Neuronal stem cell (in vitro differentiated cells): ENCODE measurements around the gene CHST2.

Experiments
- DNase-seq: peaks from one replicate; pipeline ENCODE4 v3.0.0-alpha.2; 2013; ENCODE audit warnings: low spot score
- H2AFZ ChIP-seq: one replicate; pipeline ENCODE4 v1.6.1; 2013; ENCODE audit warnings: mild to moderate bottlenecking, low read length, inconsistent platforms
- H2AK5ac ChIP-seq: 2 replicates; pipeline ENCODE4 v1.6.1; 2013; ENCODE audit warnings: low read depth, mild to moderate bottlenecking, inconsistent platforms, low read length, moderate library complexity, mixed read lengths
- H2BK120ac ChIP-seq: 2 replicates; pipeline ENCODE4 v1.6.1; 2013; ENCODE audit warnings: low read depth, mild to moderate bottlenecking, inconsistent platforms, low read length, moderate library complexity, mixed read lengths
- H2BK12ac ChIP-seq: one replicate; pipeline ENCODE4 v1.6.1; 2013; ENCODE audit warnings: low read length, inconsistent platforms
- H2BK15ac ChIP-seq: 2 replicates; pipeline ENCODE4 v1.6.1; 2013; ENCODE audit warnings: mild to moderate bottlenecking, low read length, inconsistent platforms, mixed read lengths
- H2BK5ac ChIP-seq: one replicate; pipeline ENCODE4 v1.6.1; 2013; ENCODE audit warnings: inconsistent platforms, mild to moderate bottlenecking, low read length, moderate library complexity
- H3K14ac ChIP-seq: one replicate; pipeline ENCODE4 v1.6.1; 2013; ENCODE audit warnings: low read length, inconsistent platforms
- H3K18ac ChIP-seq: 2 replicates; pipeline ENCODE4 v1.6.1; 2013; ENCODE audit warnings: low read length, inconsistent platforms
- H3K23ac ChIP-seq: 2 replicates; pipeline ENCODE4 v1.6.1; 2013; ENCODE audit warnings: low read depth, mild to moderate bottlenecking, mixed read lengths, low read length, inconsistent platforms; ENCODE audit not compliant: poor library complexity
- H3K27ac ChIP-seq: replicated peaks from 3 replicates; pipeline ENCODE4 v1.5.1; 2013; ENCODE audit warnings: low read length, inconsistent platforms
- H3K27me3 ChIP-seq, 3 experiments: 2 replicates each; pipeline ENCODE4 v1.6.1; 2013; ENCODE audit warnings: low read length in 3 of 3, mild to moderate bottlenecking in 2 of 3, inconsistent platforms in 1 of 3, low read depth in 1 of 3, mixed read lengths in 1 of 3, moderate library complexity in 1 of 3; ENCODE audit not compliant: control insufficient read depth in 3 of 3, insufficient read depth in 3 of 3
- H3K36me3 ChIP-seq, 2 donors: replicated peaks in 1 of 2; 2 replicates each; pipeline ENCODE4 v1.6.1; 2013; ENCODE audit warnings: low read length in 2 of 2; ENCODE audit not compliant: control insufficient read depth in 2 of 2, insufficient read depth in 2 of 2
- H3K4ac ChIP-seq: 2 replicates; pipeline ENCODE4 v1.6.1; 2013; ENCODE audit warnings: inconsistent platforms, mild to moderate bottlenecking, low read length, moderate library complexity
- H3K4me1 ChIP-seq, 2 donors: 1 replicate in 1 of 2; 2 replicates in 1 of 2; pipeline ENCODE4 v1.6.1; 2013; ENCODE audit warnings: low read length in 2 of 2, low read depth in 1 of 2; ENCODE audit not compliant: control insufficient read depth in 2 of 2, insufficient read depth in 1 of 2
- H3K4me2 ChIP-seq: one replicate; pipeline ENCODE4 v1.6.1; 2013; ENCODE audit warnings: mild to moderate bottlenecking, low read length, inconsistent platforms; ENCODE audit not compliant: insufficient read depth, poor library complexity, severe bottlenecking
- H3K4me3 ChIP-seq, 2 donors: 2 replicates each; pipeline ENCODE4 v1.5.1; 2013; ENCODE audit warnings: low read length in 2 of 2, mild to moderate bottlenecking in 2 of 2, inconsistent platforms in 1 of 2, moderate library complexity in 1 of 2
- H3K79me1 ChIP-seq: one replicate; pipeline ENCODE4 v1.6.1; 2013; ENCODE audit warnings: low read depth, mild to moderate bottlenecking, inconsistent platforms, low read length, moderate library complexity
- H3K9ac ChIP-seq: one replicate; pipeline ENCODE4 v1.6.1; 2013; ENCODE audit warnings: mild to moderate bottlenecking, low read depth, low read length, inconsistent platforms; ENCODE audit not compliant: poor library complexity
- H3K9me3 ChIP-seq, 2 donors: replicated peaks in 1 of 2; 2 replicates each; pipeline versions ENCODE3 to v1.6.1; 2013; ENCODE audit warnings: low read length in 2 of 2, mild to moderate bottlenecking in 2 of 2, inconsistent platforms in 1 of 2, low read depth in 1 of 2, mixed read lengths in 1 of 2, moderate library complexity in 1 of 2; ENCODE audit not compliant: control insufficient read depth in 2 of 2, insufficient read depth in 1 of 2
- H4K8ac ChIP-seq: one replicate; pipeline ENCODE4 v1.6.1; 2013; ENCODE audit warnings: low read depth, mild to moderate bottlenecking, inconsistent platforms, low read length, moderate library complexity
- H4K91ac ChIP-seq: one replicate; pipeline ENCODE4 v1.6.1; 2013; ENCODE audit warnings: low read length, low read depth, mild to moderate bottlenecking, inconsistent platforms; ENCODE audit not compliant: poor library complexity
- WGBS, 2 donors: extraction: QIAGEN DNeasy Blood & Tissue Kit; methylation state at CpG; one replicate each; pipeline ENCODE4 v1.1.7; 2013; ENCODE audit warnings: missing lambda C conversion rate in 2 of 2, mixed read lengths in 1 of 2; ENCODE audit not compliant: insufficient read length in 2 of 2, insufficient replicate concordance in 1 of 2; ENCODE audit errors: extremely low coverage in 2 of 2; 5-methylcytosine and 5-hydroxymethylcytosine counted together

The CHST2 gene

GRCh38 chr3:143080196-143080595 is 39.4 kb upstream of the CHST2 start:
- no peaks in the 10 kb centered on the region for H3K79me1 ChIP-seq
- H3K18ac ChIP-seq, result no peak overlapping the region
- no peak overlapping the region for H3K9ac ChIP-seq
- H3K4me1 ChIP-seq, result peaks cover 2 to 9% of the 10 kb centered on the region in 2 donors
- H2BK120ac ChIP-seq, result no peak overlapping the region
- no peak overlapping the region for H3K4me3 ChIP-seq
- H3K27ac ChIP-seq, result no peak overlapping the region
- no peak overlapping the region for H4K91ac ChIP-seq
- H2AFZ ChIP-seq, result no peak overlapping the region
- no peak overlapping the region for H2BK12ac ChIP-seq
- no peak overlapping the region for H3K4ac ChIP-seq
- no peak overlapping the region for H3K23ac ChIP-seq
- WGBS, 2 donors, result no CpG with 5 or more reads among the region's 5 CpGs
- H3K14ac ChIP-seq, result no peak overlapping the region
- peaks cover 4 to 8% of the 10 kb centered on the region in 2 donors for H3K9me3 ChIP-seq
- H4K8ac ChIP-seq, result no peak overlapping the region
- H2AK5ac ChIP-seq, result no peak overlapping the region
- no peak overlapping the region for H2BK5ac ChIP-seq
- H3K4me2 ChIP-seq, result no peak overlapping the region
- DNase-seq, result no peak
- no peak overlapping the region for H2BK15ac ChIP-seq
- no peaks in the 10 kb centered on the region for H3K36me3 ChIP-seq
- no peaks in the 10 kb centered on the region for H3K27me3 ChIP-seq

DNA sequence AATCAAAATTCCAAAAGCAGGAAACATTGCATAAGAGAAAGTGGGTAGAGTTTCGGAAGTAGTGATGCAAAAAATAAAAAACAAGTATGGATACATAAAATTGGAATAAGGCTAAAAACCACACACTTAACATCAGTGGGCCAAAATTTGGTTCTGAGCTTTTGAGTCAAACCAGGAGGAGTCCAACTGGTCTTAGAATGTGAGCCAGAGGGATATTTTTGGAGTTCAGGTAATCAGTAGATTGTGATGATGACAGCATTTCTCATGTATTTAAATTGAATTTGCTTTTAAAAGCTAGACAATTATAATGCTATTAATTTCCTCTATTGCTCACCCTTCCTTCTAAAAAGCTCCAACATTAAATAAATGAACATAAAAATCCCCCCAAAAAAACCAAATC is 38.2 kb upstream of the CHST2 start:
- no peak overlapping the region for H3K14ac ChIP-seq
- H3K27ac ChIP-seq, result no peak overlapping the region
- no peaks in the 10 kb centered on the region for H3K36me3 ChIP-seq
- no peak overlapping the region for H2AK5ac ChIP-seq
- H3K23ac ChIP-seq, result no peak overlapping the region
- no peak overlapping the region for H2BK120ac ChIP-seq
- H4K91ac ChIP-seq, result no peak overlapping the region
- no peaks in the 10 kb centered on the region for H3K79me1 ChIP-seq
- H3K27me3 ChIP-seq, result no peaks in the 10 kb centered on the region
- H3K4me2 ChIP-seq, result no peak overlapping the region
- no CpG with 5 or more reads among the region's 1 CpG for WGBS, 2 donors
- H2BK15ac ChIP-seq, result no peak overlapping the region
- H3K9me3 ChIP-seq, result peaks cover 4 to 8% of the 10 kb centered on the region in 2 donors
- no peak overlapping the region for H3K4ac ChIP-seq
- H3K9ac ChIP-seq, result no peak overlapping the region
- H3K4me3 ChIP-seq, result no peak overlapping the region
- no peak overlapping the region for H2BK12ac ChIP-seq
- H2AFZ ChIP-seq, result no peak overlapping the region
- no peak for DNase-seq
- H3K18ac ChIP-seq, result no peak overlapping the region
- no peak overlapping the region for H2BK5ac ChIP-seq
- H3K4me1 ChIP-seq, result peaks cover 2 to 9% of the 10 kb centered on the region in 2 donors
- no peak overlapping the region for H4K8ac ChIP-seq

DNA sequence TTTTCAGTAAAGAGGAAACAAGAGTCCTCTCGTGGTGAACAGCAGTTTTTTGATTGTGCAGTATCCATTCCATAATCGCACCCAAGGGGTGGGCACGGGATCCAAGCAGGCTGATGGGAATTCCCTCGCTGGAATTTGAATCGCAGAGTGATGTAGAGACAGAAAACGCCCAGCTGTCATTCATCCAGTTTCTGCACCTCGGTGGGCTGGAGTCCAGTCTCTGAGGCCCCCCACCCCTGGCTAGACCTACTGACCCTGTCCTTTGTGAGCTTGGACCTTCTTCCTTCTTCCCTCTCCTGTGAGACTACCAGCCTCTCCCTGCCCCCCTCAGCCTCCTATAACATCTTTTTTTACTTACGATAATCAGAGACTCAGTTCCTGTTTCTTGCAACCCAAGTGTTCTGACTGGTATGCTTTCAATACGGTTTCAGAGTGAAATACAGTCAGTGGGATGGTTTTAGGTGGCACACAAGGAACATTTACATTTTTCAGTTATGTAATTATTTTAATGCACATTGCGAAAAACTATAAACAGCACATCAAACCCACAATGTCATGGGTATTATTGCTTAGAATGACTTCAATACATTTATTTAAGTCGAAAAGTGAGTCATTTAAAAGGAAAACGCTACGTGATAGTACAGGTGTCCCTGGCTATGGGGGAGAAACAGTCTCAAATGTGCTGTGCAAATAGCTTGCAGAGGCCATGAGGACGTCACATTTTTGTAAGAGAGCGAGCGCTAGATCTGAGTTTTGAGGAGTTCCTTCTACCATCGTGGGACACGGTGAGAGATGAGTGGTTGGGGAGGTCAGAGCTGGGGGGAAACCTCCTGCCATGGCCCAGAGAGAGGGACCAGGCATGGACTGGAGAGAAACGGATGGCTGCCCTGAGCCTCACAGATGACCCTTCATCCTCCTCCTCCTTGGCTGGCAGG is 37.5 kb upstream of the CHST2 start:
- no peak overlapping the region for H3K4me3 ChIP-seq
- no peak overlapping the region for H3K14ac ChIP-seq
- peaks cover 4 to 8% of the 10 kb centered on the region in 2 donors for H3K9me3 ChIP-seq
- no peak overlapping the region for H2BK120ac ChIP-seq
- H3K4me1 ChIP-seq, result peaks cover 2 to 9% of the 10 kb centered on the region in 2 donors
- WGBS, 2 donors, result no CpG with 5 or more reads among the region's 19 CpGs
- no peak for DNase-seq
- H3K9ac ChIP-seq, result no peak overlapping the region
- H3K23ac ChIP-seq, result no peak overlapping the region
- no peaks in the 10 kb centered on the region for H3K27me3 ChIP-seq
- H2BK5ac ChIP-seq, result no peak overlapping the region
- no peaks in the 10 kb centered on the region for H3K79me1 ChIP-seq
- H3K36me3 ChIP-seq, result no peaks in the 10 kb centered on the region
- no peak overlapping the region for H3K4me2 ChIP-seq
- H2BK15ac ChIP-seq, result no peak overlapping the region
- peak overlapping the region; percentile 65 for H2AFZ ChIP-seq
- no peak overlapping the region for H2AK5ac ChIP-seq
- no peak overlapping the region for H4K8ac ChIP-seq
- H3K27ac ChIP-seq, result no peak overlapping the region
- H4K91ac ChIP-seq, result no peak overlapping the region
- no peak overlapping the region for H2BK12ac ChIP-seq
- H3K18ac ChIP-seq, result no peak overlapping the region
- H3K4ac ChIP-seq, result no peak overlapping the region

- Histone ChIP-seq H2BK120ac (no peak overlapping the region), H3K4ac (no peak overlapping the region), H3K4me2 (no peak overlapping the region), H3K36me3 (no peaks in the 10 kb centered on the region), H3K9ac (no peak overlapping the region), H2BK15ac (no peak overlapping the region), H2BK5ac (no peak overlapping the region), H3K4me1 (peaks cover 2 to 9% of the 10 kb centered on the region in 2 donors), H2AFZ (no peak overlapping the region), H2BK12ac (no peak overlapping the region), H3K27ac (no peak overlapping the region), H4K8ac (no peak overlapping the region), H2AK5ac (no peak overlapping the region), H3K79me1 (no peaks in the 10 kb centered on the region), H4K91ac (no peak overlapping the region), H3K18ac (peak overlapping the region; percentile 56), H3K14ac (no peak overlapping the region), H3K9me3 (peaks cover 4 to 8% of the 10 kb centered on the region in 2 donors), H3K27me3 (no peaks in the 10 kb centered on the region), H3K23ac (no peak overlapping the region), H3K4me3 (no peak overlapping the region)
- WGBS, 2 donors, result no CpG with 5 or more reads among the region's 3 CpGs
- no peak for DNase-seq
Measured at GRCh38 chr3:143083781-143084180, 35.8 kb upstream of the CHST2 start.
